GM13976 (cell line): ENCODE data around the gene ME3.

Experiments
- DNase-seq: peaks from one replicate; pipeline ENCODE4 v3.0.0; 2012; ENCODE audit warnings: low spot score
- CTCF ChIP-seq: IDR thresholded peaks from 2 replicates; pipeline ENCODE4 v1.5.1; 2012; ENCODE audit warnings: borderline replicate concordance, mild to moderate bottlenecking; ENCODE audit not compliant: insufficient read depth; ENCODE audit errors: extremely low read depth, missing control alignments, control extremely low read depth
- in situ Hi-C: fragments of 300-500 bp; cut with MboI; formaldehyde crosslinking; loops from one replicate; pipeline ENCODE4 v1.12.0; 2022; ENCODE audit warnings: low sequenced_read_pairs, mixed read lengths, inconsistent platforms; ENCODE audit not compliant: unreplicated experiment

ME3 gene

DNA sequence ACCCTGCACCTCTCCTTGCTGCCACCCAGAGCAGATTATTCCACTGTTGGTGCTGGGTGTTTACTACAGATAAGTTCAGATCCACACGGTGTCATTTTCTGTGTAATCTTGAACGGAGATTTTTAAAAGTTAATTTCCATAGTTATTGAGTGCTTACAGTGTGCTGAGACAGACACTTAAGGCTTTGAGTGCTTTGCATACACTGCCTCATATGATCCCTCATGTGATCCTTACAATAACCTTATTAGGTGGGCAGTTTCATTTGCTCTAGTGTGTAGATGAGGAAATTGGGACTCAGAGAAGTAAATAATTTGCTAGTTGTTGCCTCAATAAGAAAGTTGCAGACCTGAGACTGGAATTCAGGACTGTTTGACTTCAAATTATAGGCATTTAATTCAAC lies 32.3 kb upstream of the ME3 start:
- DNase-seq: no peak
- no peak for TF ChIP-seq CTCF
- in situ Hi-C loops: no loop called here

- in situ Hi-C loops: no loop called here
Measured at GRCh38 chr11:86703987-86704386, 31.6 kb upstream of the ME3 start.

GRCh38 chr11:86702220-86702983 lies 30.0 kb upstream of the ME3 start:
- no peak for DNase-seq
- in situ Hi-C loops: no loop called here
- no peak for TF ChIP-seq CTCF

More at GRCh38 chr11:86703987-86704386, 31.6 kb upstream of the ME3 start:
- DNase-seq: no peak
- no peak for TF ChIP-seq CTCF

DNA sequence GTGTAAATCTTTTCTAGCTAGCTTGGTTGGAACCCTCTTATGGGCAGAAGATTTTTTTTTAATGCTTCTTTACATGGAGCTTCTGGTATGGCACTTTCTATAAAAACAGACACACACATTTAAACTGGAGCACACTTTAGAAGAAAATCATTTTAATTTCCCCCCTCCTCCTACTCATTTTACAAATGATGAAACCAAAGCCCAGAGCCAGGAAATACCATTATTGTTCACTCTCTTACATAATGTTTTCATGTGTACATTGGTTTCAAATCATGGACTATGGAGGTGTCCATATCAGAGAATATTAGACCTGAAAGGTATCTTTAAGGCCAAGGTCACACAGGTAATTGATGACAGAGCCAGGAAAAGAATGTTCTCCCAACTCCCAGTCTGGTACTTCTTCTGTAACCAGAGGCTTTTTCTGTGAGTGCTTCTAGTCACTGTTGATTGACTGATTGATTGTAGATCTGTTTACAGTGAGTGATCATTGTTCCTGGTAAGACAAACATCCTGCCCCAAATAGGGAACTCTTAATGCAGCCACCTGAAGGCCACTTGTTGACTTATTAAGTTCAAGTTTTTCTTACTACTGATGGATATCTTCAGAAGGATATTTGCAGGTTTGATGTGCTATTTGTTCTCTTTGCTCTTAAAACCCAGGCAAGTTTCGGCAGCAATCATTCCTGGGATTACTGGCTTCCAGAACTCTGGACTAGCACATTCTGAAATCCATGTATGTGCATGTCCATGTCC lies 26.8 kb upstream of the ME3 start:
- no peak for TF ChIP-seq CTCF
- DNase-seq: no peak

DNA sequence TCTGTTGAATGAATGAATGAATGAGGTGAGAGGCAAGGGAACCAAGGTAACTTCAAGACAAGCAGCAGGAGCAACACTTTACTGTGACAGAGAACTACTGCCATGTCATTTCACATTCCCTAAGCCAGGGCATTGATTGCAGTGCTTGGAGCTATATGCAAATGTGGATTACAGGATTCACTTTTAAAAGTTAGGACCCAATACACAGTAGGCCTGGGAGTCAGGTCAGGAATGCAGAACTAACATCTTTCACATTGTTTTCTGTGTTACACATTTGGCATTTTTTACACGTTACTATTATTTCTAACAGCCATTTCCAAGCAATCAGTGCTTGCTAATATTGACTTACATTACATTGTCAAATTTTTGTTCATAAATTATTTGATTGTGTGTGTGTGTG lies 26.2 kb upstream of the ME3 start:
- DNase-seq: no peak
- TF ChIP-seq CTCF: no peak
- in situ Hi-C loops: no loop called here

More for the DNA sequence above, 26.8 kb upstream of the ME3 start:
- in situ Hi-C loops: no loop called here

- DNase-seq: no peak
- in situ Hi-C loops: no loop called here
- no peak for TF ChIP-seq CTCF
Measured at GRCh38 chr11:86696451-86696850, 24.0 kb upstream of the ME3 start.
